GM21423 (cell line): Measurements from ENCODE around the gene TAF15.
A peak's percentile ranks its signal among the peaks of the same experiment; 100 is the strongest.

Experiments
- ATAC-seq: cut with Tn5 transposase; IDR thresholded peaks from one replicate; pipeline ENCODE4 v1.9.1; 2021; ENCODE audit warnings: mild to moderate bottlenecking, moderate library complexity; ENCODE audit not compliant: unreplicated experiment

The TAF15 gene

GRCh38 chr17:35895636-35896587, 86.6 kb downstream of the TAF15 start:
- ATAC-seq: peak; percentile 61
